ENCODE data around the gene CEP72.
"Not testable (repeated sequence)": the region's sequence is repeated elsewhere in the genome, so short reads cannot be mapped to it uniquely, and the experiment has no call there.

Gene CEP72

DNA sequence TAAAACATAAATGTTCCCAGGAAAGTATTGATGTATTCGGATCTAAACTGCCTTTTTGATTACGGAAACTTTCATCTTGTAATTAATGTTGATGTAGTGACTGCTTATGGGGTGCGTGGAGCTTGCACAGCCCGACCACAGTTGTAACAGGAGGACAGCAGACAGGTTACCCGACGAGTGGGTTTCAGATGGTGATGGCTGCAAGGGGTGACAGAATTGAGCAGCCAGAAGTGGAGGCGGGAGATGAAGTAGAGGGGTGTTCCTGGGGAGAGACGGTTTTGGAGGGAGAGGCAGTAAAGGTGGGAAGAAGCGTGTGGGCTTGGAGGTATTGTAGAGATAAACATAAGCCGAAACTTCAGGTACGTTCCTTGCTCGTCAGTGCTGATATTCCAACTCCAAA, 5.8 kb downstream of the CEP72 start:
- DNase-seq (ENCODE audit: low read depth, low spot score), result no peak

DNA sequence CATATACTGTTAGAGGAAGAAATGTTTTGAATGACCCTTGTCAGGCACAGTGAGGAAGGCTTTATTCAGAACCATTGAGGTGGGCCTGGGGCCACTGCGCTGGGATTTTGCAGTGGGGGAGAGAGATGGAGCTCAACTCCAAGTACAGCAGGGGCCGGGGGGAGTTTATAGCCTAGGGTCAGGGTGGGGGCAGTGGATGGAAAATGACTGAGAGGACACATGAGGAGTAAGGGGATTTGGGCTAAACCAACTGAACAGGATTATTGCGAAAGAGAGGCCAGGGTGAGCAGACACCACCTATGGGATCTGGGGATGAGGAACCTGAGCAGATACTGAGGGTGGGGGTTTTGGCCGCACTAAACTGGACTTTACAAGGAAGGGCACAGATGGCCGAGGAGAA, 6.3 kb downstream of the CEP72 start:
- DNase-seq (ENCODE audit: low read depth, low spot score), result no peak

DNA sequence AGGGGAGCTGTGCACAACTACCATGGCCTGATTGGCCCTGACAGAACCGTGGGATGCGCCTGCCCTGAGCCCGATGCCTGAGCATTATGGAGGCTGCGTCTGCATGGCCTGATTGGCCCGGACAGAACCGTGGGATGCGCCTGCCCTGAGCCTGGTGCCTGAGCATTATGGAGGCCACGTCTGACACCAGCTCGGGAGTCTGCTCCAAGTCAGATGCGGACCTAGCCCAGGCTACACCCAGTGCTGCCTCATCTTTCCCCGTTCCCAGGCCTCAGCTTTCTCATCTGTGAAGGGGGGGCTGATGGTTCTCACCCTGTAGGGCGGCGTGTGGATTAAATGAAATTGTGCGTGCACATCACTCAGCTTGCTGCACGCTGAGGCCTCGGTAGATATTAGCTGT, 7.3 kb downstream of the CEP72 start:
- no peak for DNase-seq (ENCODE audit: low read depth, low spot score)

DNA sequence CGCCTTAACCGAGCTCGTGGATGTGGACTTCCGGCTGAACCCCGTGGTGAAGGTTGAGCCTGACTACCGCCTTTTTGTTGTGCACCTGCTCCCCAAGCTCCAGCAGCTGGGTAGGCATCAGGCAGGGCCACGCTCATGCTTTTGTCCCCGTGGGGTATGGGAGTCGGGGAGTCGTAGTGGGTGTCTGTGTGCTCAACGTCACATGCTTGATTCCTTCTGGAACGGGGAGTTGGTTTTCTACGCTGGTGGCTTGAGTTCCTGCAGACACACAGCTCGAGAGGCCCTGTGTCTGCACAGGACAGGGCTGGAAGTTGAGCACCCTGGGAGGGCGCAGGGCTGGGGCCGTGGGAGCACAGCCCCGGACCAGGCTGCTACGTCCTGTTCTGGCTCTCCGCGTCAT, 8.0 kb downstream of the CEP72 start:
- no peak for DNase-seq (ENCODE audit: low read depth, low spot score)

DNA sequence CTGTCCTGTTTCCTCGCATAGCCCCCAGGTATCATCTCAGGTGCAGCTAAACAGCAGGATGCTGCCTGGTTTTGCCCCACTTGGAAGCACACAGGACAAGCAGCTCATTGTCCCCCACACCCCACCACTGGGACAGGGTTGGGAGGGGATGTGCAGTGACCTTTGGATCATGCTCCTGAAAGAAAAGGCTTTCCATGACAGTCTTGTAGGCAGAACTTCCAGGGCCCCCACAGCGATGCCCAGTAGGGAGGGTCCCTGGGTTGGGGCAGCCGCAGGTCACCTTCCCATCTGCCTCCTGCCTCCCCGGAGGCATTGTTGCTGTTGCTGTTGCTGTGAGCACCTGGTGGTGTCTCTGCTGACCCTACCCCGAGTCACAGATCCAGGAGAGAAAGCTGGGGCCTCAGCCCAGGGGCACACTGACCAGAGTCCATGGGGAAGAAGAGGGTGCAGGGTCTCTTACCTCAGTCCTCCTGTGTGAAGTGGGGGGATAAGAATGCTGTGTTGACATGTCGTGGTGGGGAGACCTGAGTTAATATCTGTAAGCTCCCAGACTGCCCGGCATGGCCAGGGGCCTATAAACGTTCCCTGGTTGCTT, 8.5 kb downstream of the CEP72 start:
- DNase-seq (ENCODE audit: low read depth, low spot score), result no peak

DNA sequence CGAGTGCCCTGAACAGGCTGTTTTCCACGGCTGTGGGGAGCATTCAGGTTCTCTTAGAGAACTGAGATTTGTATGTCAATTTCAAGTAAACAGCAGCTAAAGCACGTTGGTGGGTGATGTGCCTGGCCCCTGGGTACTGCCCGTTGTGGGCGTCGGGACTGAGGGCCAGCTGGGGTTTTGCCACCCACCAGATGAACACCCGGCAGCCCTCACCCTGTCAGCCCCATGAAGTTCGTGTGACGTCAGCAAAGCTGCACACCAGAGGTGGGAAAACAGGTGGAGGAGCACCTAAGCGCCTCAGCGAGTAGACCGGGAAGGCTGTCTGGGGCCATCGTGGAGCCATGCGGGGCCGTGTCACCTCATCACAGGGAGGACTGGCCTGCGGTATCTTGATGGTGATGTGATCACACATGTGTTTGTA, 9.2 kb downstream of the CEP72 start:
- DNase-seq (ENCODE audit: low read depth, low spot score), result no peak

DNA sequence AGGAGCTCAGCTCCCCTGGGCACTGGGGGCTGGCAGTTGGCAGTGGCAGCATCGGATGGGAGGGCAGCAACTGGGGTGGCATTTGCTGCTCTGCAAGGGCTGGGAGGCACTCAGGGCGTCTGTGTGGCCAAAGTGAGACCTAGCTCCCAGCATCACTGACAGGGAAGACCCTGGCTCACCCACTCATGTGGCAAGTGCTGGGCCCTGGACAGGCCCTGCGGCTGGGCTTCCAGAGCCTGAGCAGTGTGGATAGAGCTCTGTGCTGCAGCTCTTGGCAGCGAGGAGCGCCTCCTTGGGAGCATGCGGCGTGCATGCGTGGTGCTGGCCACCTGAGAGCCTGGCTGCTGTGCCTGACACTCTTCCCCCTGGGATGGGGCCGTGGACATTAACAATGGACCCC, 10.2 kb downstream of the CEP72 start:
- DNase-seq (ENCODE audit: low read depth, low spot score), result no peak

DNA sequence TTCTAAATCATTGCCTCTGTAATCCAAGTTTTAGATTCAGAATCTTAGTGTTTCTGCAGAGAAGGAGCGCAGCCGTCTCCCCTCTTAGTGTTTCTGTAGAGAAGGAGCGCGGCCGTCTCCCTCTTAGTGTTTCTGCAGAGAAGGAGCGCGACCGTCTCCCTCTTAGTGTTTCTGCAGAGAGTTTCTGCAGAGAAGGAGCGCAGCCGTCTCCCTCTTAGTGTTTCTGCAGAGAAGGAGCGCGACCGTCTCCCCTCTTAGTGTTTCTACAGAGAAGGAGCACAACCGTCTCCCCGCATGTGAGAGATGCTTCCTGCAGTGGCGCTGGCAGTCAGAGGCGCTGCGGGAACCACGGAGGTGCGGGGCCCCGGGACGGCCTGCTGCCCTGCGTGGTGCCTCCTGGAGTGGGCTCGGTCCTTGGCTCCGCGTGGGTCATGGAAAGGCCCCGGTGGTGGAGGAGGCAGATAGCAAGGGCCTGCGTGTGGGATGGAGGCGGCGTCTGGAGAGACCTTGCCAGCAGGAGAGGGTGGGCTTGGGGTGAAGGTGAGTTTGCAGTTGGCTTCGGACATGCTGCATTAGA, 10.9 kb downstream of the CEP72 start:
- DNase-seq (ENCODE audit: low read depth, low spot score), result no peak

DNA sequence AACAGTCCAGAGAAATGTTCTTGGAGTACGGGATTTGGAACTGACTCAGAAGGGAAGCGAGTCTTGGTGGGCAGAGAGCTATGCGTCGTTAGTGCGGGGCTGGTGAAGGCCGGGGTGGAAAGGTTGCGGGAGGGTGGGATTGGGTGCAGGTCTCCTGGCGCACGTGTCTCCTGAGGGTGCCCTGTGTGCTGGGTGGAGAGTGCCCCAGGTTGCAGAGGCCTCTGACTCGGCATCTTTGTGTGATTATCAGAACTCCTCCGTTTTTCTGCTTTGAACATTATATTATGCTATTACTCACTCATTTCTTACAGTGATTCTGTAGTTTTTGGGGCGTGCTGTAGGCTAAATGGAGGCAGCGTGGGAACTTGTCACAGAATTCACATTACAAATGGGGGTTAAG, 11.4 kb downstream of the CEP72 start:
- DNase-seq (ENCODE audit: low read depth, low spot score), result no peak

DNA sequence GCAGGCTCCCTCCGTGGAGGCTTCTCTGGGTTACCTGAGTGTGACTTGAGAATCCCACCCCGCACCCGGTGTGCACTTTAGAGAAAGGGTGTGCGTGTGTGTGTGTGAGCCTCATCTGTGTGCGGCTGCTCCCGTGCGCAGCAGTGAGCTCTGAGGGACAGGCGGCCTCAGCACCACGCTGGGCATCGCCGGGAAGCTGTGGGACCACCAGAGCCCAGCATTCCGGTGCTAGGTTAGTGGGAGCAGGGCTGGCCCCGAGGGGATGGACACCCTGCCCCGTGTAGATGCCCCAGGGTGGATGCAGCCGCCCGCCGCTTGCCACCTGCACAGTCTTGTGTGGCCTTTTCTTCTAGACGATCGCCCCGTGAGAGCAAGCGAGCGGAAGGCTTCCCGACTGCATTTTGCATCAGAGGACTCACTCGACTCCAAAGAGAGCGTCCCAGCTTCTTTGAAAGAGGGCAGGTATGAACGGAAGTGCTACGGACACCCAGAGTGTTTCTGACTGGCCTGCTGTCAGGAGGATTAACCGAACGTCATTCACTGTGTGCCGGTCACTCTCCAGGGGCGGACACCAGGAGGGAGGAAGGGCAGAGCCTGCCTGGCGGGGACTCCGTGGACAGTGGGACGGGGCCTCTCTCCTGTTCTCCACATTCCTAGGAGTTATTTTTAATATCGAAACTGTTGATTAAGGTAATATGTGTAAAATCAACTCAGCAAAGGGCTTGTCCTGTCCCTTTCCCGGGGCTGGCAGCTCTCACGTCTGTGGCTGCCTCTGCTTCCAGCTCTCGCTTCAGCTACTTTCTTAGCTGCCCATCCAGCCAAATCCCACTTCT, 12.2 kb downstream of the CEP72 start:
- DNase-seq (ENCODE audit: low read depth, low spot score), result no peak

DNA sequence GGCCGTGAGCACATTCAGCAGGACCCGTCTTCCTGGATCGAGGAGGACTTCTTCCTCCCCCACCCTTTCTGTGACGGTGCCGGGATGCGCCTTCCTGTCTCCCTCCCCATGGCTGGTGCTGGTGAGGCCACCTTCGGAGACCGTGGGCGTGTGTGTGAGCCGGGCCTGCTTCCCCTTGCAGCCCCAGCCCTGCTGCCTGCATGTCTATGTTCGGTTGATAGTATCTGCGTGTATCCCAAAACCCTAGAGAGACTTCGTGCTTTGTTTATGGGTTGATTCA, 12.8 kb downstream of the CEP72 start:
- DNase-seq (ENCODE audit: low read depth, low spot score), result no peak

DNA sequence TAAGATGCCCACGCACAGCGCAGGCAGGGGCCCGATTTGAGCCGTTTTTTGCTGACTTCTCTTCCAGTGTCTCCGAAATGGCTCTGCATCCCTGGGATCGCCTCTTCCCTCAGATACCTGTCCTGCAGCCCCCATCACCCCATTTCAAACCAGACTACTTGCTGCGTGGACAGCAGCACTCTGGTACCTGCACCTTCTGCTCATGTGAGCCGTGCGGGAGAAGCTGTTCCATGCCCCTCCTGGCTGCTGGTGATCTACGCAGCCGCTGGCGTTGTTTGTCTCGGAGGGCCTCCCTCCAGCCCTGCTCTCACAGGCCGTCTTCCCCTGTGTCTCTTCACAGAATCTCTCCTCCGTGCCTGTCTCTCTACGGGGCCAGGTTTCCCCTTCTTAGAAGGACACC, 13.4 kb downstream of the CEP72 start:
- DNase-seq (ENCODE audit: low read depth, low spot score), result no peak

DNA sequence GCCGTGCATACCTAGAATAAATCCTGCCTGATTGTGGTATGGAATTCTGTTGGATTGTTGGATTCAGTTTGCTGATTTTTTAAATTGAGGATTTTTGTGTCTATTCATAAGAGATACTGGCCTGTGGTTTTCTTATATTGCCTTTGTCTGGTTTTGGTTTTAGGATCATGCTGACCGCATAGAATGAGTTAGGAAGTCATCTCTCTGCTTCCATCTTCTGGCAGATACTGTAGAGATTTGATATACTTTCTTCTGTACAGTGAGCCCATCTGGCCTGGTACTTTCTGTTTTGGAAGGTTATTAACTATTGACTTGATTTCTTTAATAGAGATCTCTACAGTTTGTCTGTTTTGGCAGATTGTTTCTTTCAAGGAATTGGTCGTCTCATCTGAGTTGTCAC, 14.7 kb downstream of the CEP72 start:
- no peak for DNase-seq (ENCODE audit: low read depth, low spot score)

DNA sequence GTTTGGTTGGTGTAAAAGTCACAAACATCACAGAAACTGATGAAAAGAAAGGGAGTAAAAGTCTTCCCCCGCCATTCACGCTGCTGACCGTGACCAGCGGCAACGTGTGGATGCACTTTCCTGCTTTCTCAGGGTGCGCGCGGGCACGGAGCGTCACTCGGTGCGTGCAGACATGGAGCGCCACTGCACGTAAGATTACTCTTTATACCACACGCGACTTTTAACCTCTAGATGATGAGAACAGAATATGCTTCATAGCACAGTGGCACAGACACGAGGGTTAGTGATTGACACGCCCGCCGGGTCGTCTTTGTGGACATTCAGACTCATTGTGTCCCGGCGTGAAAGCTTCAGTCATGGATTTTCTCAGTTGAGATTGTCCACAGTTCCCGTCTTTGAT, 15.7 kb downstream of the CEP72 start:
- no peak for DNase-seq (ENCODE audit: low read depth, low spot score)

DNA sequence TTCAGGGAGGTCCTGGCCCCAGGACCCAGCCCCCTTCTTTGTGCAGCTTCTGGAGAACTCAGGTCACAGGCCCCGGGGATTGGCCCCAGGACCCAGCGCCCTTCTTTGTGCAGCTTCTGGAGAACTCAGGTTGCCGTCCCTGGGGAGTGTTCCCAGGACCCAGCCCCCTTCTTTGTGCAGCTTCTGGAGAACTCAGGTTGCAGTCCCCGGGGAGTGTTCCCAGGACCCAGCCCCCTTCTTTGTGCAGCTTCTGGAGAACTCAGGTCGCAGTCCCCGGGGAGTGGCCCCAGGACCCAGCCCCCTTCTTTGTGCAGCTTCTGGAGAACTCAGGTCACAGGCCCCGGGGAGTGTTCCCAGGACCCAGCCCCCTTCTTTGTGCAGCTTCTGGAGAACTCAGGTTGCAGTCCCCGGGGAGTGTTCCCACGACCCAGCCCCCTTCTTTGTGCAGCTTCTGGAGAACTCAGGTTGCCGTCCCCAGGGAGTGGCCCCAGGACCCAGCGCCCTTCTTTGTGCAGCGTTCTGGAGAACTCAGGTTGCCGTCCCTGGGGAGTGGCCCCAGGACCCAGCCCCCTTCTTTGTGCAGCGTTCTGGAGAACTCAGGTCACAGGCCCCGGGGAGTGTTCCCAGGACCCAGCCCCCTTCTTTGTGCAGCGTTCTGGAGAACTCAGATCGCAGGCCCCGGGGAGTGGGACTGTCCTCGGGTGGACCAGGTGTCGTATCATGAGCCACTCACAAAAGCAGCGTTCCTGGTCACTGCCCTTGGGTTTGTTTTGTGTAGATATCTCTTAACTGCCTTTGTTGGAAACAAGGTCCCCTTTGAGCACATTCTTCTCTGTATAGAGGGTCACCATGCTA, 16.4 kb downstream of the CEP72 start:
- DNase-seq (ENCODE audit: low read depth, low spot score), result not testable (repeated sequence)

DNA sequence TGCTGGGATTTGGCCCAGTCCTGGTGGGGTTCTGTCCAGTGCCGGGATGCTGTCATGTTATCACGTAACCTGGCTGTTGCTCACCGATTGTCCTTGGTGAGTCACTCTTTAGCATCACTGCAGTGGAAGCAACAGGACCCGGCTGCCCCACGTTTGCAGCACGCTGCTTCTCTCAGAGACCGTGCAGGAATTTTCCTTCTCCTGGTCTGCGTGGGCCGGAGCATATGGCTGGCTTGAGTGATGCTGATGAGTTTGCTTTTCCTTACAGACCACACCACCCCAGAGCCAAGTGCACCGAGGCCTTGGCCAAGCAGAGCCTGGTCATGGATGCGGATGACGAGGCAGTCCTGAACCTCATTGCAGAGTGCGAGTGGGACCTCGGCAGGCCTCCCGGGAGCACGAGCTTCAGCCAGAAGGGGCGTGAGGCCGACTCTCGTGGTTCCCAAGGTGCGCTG, 21.4 kb downstream of the CEP72 start:
- no peak for DNase-seq (ENCODE audit: low read depth, low spot score)

DNA sequence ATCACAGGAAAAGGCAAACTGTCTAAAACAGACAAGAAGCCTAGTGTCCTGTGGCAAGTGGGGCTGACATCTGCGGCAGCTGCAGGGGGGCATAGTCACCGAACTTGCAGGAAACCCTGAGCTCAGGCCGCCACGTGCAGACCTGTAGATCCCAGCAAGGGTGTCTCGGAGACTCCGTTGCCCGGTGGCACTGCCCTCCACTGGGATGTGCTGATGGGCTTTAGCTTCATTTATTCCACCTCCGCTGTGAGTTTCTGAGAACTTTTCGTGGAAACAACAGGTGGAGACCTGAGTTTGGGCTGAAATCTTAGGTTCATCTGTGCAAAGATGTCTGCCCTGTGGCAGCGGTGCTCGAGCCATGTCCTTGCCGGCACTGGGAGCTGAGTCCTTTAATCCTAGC, 22.1 kb downstream of the CEP72 start:
- DNase-seq (ENCODE audit: low read depth, low spot score), result no peak

DNA sequence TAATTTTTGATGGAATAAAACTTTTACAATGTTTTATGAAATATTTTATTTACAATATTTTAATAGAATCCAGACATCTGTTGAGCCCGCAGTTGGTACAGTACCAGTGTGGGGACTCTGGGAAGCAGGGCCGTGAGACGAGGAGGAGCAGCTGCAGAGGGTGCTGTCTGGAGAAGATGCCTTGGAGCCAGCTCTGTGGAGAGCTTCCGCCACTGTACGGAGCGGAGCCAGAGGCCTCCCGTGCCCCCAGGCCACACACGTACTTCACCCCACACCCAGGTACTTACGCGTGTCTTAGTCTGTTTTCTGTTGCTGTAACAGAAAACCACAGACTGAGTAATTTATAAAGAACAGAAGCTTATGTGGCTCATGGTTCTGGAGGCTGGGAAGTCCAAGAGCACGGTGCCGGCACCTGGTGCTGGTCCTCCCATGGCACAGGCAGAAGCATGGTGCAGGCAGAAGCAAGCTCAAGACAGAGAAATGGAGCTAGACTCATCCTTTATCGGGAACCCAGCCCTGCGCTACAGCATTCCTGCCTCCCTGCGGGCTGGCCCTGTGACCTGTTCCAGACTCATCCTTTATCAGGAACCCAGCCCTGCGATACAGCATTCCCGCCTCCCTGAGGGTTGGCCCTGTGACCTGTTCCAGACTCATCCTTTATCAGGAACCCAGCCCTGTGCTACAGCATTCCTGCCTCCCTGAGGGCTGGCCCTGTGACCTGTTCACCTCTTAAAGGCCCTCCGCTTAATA, 23.3 kb downstream of the CEP72 start:
- DNase-seq (ENCODE audit: low read depth, low spot score), result no peak

DNA sequence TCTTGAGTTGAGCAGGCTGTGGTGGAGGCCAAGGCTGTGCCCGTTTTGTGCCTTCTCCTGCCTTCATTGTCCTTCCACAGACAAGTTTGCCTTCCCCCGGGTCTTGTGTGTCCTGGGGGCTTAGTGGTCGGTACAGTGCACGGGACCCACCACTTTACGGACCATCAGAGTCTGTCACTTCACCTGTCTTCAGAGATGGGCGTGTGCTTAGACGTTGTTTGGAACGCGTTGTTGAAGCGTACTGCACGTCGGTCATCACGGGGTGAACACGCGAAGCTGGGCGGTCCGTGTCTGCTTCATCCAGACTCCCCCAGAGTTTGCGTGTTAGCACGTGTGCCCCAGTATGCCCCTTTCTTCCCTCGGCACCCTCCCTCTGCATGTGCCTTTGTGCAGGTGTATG, 24.8 kb downstream of the CEP72 start:
- DNase-seq (ENCODE audit: low read depth, low spot score), result no peak

DNA sequence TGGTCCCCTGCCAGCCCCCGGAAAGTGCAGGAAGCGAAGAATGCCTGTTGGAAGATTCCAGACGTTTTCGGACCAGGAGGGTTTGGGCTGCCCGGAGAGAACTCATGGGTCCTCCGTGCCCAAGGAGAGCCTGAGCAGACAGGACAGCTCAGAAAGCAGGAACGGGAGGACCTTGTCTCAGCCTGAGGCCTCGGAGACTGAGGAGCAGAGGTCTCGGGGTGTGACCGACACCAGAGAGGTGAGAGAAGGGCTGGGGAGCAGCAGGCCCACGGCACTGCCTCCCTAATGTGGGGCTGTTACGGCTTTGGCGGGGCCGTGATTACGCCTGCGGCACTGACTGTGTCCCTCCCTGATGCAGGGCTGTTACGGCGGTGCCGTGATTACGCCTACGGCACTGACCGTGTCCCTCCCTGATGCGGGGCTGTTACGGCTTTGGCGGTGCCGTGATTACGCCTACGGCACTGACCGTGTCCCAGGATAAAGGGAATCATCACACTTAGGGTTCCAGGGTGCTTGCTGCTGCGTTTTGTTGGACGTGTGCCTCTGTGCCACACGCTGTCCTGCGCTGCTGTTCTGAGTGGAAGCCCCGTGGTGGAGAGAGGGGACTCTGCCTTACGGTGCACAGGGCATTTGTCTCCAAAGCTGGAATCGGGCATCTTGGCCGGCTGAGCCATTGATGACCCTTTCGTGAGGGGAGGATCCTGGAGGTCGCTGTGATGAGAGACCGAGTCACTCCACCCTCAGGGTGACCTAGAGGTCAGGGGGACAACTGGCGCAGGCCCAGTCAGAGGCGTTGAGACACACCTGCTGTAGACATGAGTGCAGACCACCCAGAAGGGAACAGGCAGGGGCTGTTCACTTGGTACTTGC, 25.7 kb downstream of the CEP72 start:
- no peak for DNase-seq (ENCODE audit: low read depth, low spot score)

Data from brain pericyte (primary cell).